Measurements from ENCODE around the gene TNS4. TPM values are rescaled to one million over a fixed set of nuclear protein-coding genes. Genes with fewer than 3 reads are reported as not detected.

The TNS4 gene
- total RNA-seq, 1 donor from 2014 or later, result 0.78 TPM

- intact Hi-C loops (cut with DNase I), result loop anchor here (10.0 kb wide), 1 partner anchor 173 kb away; the partner anchor contains the start of gene GJD3
Measured at GRCh38 chr17:40538019-40538935, 36.9 kb upstream of the TNS4 start.

GRCh38 chr17:40536295-40537171, 35.1 kb upstream of the TNS4 start:
- ATAC-seq (peak; percentile 23), DNase-seq (peak; percentile 73)
- Histone ChIP-seq H3K9me3 (no peaks in the 10 kb centered on the region), H3K27me3 (no peaks in the 10 kb centered on the region), H3K27ac (peak overlapping the region; percentile 86), H3K36me3 (no peaks in the 10 kb centered on the region), H3K4me1 (peaks cover 82% of the 10 kb centered on the region), H3K4me3 (no peak overlapping the region)
- intact Hi-C loops (cut with DNase I), result loop anchor here (10.0 kb wide), 1 partner anchor 172 kb away; the partner anchor contains the start of gene GJD3
- TF ChIP-seq CTCF (IDR thresholded peaks at IDR 0.05), result no peak

More at GRCh38 chr17:40538019-40538935, 36.9 kb upstream of the TNS4 start:
- H3K27ac ChIP-seq, result peak overlapping the region; percentile 86
- peaks cover 84% of the 10 kb centered on the region for H3K4me1 ChIP-seq
- H3K9me3 ChIP-seq, result no peaks in the 10 kb centered on the region
- no peaks in the 10 kb centered on the region for H3K36me3 ChIP-seq
- TF ChIP-seq CTCF (IDR thresholded peaks at IDR 0.05), result no peak
- H3K27me3 ChIP-seq, result no peaks in the 10 kb centered on the region
- DNase-seq (peak; percentile 86), ATAC-seq (peak; percentile 65)
- no peak overlapping the region for H3K4me3 ChIP-seq

- Histone ChIP-seq H3K27ac (peak overlapping the region; percentile 86), H3K36me3 (no peaks in the 10 kb centered on the region), H3K27me3 (no peaks in the 10 kb centered on the region), H3K4me3 (no peak overlapping the region), H3K9me3 (no peaks in the 10 kb centered on the region), H3K4me1 (peaks cover 77% of the 10 kb centered on the region)
- ATAC-seq (peak; percentile 63), DNase-seq (peak; percentile 71)
- TF ChIP-seq CTCF (IDR thresholded peaks at IDR 0.05), result no peak
- intact Hi-C loops (cut with DNase I), result loop anchor here (10.0 kb wide), 1 partner anchor 171 kb away; the partner anchor contains the start of gene GJD3
Measured at GRCh38 chr17:40535924-40536294, 34.5 kb upstream of the TNS4 start.

GRCh38 chr17:40535438-40535837, 34.0 kb upstream of the TNS4 start:
- H3K4me1 ChIP-seq, result peaks cover 72% of the 10 kb centered on the region
- intact Hi-C loops (cut with DNase I), result loop anchor here (10.0 kb wide), 1 partner anchor 171 kb away; the partner anchor contains the start of gene GJD3

More at GRCh38 chr17:40535438-40535837, 34.0 kb upstream of the TNS4 start:
- Histone ChIP-seq H3K27ac (peak overlapping the region; percentile 86), H3K27me3 (no peaks in the 10 kb centered on the region), H3K36me3 (no peaks in the 10 kb centered on the region), H3K9me3 (no peaks in the 10 kb centered on the region), H3K4me3 (no peak overlapping the region)
- ATAC-seq, result no peak
- TF ChIP-seq CTCF (IDR thresholded peaks at IDR 0.05), result no peak
- DNase-seq, result no peak
